Measurements from ENCODE around the gene GGTLC2.

DNA sequence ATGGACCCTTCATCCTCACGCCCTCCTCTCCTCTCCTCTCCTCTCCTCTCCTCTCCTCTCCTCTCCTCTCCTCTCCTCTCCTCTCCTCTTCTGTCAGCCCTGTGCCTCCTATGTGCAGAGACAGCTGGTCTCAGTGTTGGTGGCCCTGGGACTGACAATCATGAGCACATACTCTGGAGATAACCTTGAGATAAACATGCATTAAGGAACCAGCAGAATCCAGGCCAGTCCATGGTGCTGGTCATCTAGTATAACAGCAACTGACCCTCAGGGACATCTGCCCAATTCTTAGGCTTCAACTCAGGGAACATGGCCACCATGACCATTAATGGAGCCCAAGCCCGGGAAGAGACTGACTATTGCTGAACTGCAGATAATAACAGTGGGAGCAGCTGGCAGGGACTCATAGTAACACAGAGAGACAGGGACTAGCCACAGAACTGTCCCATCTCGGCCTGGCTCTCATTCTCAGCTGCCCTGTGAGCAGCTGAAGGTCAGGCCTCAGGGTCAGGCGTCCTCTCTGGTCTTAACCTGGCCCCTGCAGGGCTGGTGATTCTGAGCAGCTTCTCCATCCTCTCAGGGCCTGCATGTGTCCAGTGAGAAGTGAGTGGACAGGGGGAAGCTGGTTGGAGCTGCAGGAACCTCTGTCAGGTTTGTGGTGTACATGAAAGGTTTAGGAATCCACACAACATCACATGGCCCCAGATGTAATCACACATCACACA lies 45.4 kb downstream of the GGTLC2 start:
- TF ChIP-seq EZH2 (IDR thresholded peaks at IDR 0.05; ENCODE audit: insufficient read depth, poor library complexity, severe bottlenecking) (no peak), EZH2phosphoT487 (IDR thresholded peaks at IDR 0.05; ENCODE audit: insufficient read depth, low read depth) (no peak)
